NCI-H2171 treated with DMSO at 0.1 percent for 48 hours (cell line): ENCODE measurements around the gene PLCD1.
A peak's percentile ranks its signal among the peaks of the same experiment; 100 is the strongest.

Experiments used
- DNase-seq: peaks from one replicate; lab custom pipeline; 2025; lab: John Stamatoyannopoulos, UW

Gene PLCD1

GRCh38 chr3:38016847-38017444, 12.5 kb downstream of the PLCD1 start:
- no peak for DNase-seq

DNA sequence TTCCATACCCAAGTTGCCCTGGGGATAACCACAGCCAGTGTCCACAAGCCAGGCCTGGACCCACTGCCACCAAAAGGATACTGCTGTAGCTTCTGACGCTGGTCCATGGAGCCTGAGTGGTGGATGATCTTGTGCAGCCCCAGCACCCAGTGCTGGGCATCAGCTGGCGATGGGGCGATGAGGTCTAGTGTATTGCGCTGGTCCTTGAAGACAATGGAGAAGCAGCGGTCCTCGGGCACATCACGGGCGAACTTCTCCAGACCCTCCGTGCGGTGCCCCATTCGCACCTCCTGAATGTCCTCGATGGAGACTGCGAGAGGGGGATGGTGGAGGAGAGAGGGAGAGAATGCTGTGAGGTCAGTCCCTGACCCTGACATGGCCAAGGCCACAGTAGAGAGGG, 13.0 kb downstream of the PLCD1 start:
- DNase-seq, result no peak

DNA sequence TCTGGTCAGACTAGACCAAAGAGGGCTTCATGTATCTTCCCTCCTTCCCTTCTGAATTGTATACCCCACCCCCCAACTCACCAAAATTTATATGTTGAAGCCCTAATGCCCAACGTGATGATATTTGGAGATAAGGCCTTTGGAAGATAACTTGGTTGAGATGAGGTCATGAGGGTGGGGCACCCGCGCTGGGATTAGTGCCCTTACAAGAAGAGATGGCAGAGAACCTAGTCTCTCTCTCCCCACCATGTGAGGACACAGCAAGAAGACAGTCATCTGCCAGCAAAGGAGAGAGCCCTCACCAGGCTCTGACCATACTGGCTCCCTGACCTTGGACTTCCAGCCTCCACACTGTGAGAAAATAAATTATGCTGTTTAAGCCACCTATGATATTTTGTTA, 13.5 kb downstream of the PLCD1 start:
- no peak for DNase-seq

DNA sequence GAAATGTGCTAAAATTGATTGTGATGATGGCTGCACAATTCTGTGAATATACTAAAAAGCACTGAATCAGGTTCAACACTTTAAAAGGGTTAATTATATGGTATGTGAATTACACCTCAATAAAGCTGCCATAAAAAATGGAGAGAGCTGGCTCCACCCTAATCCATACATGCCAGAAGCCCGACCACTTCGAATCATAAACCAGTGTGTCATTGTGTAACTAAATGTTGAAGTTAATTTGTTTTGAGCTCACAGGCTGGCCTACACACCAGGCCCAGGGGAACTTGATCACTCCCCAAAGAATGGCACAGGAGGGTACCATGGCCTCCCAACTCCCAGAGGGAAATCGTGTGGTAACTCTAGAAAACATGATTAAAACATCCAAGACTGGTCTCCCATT, 14.0 kb downstream of the PLCD1 start:
- no peak for DNase-seq

- DNase-seq, result no peak
Measured at GRCh38 chr3:38011111-38011510, 18.3 kb downstream of the PLCD1 start.

- no peak for DNase-seq
Measured at GRCh38 chr3:38009807-38010591, 19.4 kb downstream of the PLCD1 start.

DNA sequence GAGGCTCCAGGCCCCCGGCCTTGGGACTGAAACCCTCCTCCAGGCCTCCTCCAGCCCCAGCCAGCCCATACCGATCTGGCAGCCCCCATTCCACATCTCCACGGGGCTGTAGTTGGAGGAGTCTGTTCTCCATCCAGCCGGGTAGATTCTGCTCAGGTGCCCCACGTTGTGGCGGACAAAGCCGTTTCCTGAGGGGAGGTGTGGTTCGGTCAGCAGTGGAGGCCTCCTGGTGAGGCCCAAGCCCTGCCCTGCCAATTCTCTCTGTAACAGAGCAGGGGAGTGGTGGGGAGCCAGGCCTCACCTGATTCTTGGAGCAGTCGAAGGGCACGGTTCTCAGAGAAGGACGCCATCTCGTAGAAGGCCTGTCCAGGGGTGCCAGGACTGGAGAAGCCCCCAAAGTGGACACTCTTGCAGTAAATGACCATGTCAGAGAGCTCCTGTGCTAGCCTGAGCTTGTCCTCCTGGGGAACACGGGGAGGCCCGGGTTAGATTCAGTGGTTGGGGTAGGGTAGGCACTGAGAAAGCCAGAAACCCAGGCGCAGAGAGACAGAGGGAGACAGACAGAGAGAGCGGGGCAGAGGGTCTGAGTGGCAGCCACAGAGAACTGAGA, 20.4 kb downstream of the PLCD1 start:
- no peak for DNase-seq

DNA sequence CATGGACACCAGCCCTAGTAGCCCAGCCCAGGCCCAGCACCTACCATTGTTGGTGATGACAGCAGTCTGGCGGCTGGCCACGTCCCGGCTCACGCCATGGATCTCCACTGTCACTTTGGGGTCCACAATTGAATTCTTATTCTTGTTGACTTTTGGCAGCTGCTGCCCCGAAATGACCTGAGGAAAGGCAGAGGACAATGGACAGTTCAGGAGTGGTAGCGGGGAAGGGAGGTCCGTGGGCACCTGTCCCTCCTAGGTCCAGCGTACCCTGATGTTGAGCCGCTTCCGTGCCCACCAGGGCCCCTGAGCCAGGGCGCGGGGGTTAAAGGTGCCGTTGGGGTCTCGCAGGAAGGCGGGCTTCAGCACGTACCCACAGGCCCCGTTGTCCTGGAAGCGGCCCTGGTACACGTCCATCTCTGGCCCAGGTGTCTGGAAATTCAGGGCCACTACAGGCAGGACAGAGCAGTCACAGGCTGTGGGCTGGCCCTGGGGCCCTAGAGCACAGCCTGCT, 21.2 kb downstream of the PLCD1 start:
- no peak for DNase-seq

DNA sequence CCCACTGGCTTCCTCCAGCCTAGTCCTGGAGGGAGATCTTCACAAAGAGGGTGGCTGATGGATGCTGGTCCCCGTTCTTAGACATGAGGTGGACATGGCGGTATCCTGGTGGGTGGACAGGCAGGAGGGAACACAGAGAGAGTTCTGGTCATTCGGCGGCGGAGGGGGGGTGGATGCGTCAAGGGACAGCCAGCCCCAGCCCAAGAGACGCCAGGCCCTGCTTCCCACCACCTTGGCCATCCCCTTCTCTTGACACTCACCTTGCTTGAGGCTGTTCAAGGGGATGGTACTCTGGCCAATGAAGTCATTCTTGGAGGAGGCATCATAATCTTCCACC, 21.7 kb downstream of the PLCD1 start:
- no peak for DNase-seq

GRCh38 chr3:38006445-38006995, 22.9 kb downstream of the PLCD1 start:
- DNase-seq, result no peak

- no peak for DNase-seq
Measured at GRCh38 chr3:38006031-38006430, 23.4 kb downstream of the PLCD1 start.

DNA sequence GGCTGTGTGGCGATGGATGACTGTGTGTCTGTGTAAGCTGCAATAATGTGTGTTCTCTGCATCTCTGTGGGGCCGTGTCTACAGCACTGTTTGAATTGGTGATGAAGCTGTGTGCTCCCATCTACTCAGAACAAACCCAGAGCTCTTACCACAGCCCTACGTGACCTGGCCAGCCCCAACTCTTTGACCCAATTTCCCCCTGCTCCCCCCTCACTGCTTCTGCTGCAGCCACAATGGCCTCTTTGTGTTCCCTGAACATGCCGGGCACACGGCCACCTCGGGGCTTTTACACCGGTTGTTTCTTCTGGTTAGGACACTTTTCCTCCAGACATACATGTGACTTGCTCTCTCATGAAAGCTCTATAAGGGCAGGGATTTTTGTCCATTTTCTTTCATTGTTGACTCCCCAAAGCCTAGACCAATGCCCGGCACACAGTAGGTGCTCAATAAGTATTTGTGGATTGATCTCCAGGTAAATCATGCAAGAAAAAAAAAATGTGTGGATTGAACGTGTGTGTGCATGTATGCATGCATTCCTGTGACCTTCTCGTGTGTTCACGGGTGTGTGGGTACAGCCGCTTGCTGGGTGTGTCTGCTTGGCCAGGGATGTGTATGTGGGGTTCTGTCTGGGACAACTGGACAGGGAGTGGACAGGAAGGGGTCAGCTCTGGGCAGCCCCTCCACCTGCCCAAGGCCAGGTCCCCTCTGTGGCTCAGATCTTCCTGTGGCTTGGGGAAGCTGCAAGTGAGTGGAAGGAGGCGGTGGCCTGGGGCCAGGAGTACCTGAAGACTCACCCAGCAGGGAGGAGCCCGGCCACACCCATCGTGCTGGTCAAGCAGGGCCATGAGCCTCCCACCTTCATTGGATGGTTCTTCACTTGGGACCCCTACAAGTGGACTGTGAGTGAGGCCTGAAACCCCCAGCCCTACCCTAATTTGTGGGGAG, 24.1 kb downstream of the PLCD1 start:
- no peak for DNase-seq

GRCh38 chr3:38004415-38005075, 24.9 kb downstream of the PLCD1 start:
- DNase-seq, result peak; percentile 19

GRCh38 chr3:38003817-38004414, 25.5 kb downstream of the PLCD1 start:
- DNase-seq, result no peak

GRCh38 chr3:38003371-38003816, 26.0 kb downstream of the PLCD1 start:
- DNase-seq, result no peak

DNA sequence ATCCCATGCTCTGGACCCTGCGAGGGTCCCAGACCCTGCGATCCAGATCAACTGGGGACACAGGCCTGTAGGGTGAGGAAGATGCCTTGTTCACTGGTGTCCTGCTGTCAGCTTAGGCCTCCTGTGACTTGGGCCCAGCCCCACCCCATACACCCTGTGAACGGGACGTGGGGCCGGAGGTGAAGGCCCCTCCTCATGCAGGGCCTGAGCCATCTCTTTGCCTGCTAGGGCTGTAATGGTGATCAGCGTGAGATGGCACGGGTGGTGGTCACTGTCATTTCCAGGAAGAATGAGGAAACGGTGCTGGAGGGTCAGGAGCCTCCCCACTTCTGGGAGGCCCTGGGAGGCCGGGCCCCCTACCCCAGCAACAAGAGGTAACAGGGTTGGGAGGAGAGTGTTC, 26.5 kb downstream of the PLCD1 start:
- DNase-seq, result no peak

- DNase-seq, result no peak
Measured at GRCh38 chr3:38002291-38002876, 27.1 kb downstream of the PLCD1 start.

- no peak for DNase-seq
Measured at GRCh38 chr3:38001456-38002081, 27.9 kb downstream of the PLCD1 start.

DNA sequence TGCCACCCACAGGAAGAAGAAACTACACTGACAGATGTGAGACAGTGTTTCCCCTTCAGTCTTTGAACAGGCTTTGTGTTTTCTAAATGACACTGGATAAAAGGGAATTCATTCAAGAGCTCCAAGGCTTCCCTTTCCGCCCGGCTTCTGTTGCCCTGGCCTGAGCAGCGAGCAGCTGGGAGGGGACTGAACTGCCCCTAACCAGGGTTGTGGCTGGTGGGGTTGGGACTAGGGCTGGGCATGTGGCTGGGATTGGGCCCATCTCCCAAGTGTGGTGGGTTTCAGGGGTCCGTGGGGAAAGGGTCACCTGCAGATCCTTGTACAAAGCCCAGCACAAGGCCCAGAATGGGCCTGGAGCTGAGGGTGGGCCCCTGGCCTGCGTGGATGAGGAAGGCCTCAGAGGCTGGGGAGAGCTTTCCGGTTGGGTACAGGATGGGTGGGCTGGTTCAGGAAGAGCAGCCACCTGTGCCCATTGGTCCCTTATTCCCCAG, 28.4 kb downstream of the PLCD1 start:
- DNase-seq, result no peak
